Left colon (tissue), 2 donors: Measurements from ENCODE around the gene IFITM10. TPM values are rescaled to one million over a fixed set of nuclear protein-coding genes. Genes with fewer than 3 reads are reported as not detected.

Experiments
- ATAC-seq: fragments of 200-7000 bp; cut with Tn5 transposase; one replicate; pipeline ENCODE4 v1.9.1; 2020; ENCODE audit warnings: mild to moderate bottlenecking, moderate library complexity
- DNase-seq, 2 donors: peaks; one replicate each; pipeline ENCODE4 v3.0.0-alpha.2; 2020
- intact Hi-C, 2 donors: fragments of 100-400 bp; cut with DNase I in 1 of 2; cut with micrococcal nuclease in 1 of 2; formaldehyde crosslinking; loops; one replicate each; pipeline versions ENCODE4 v1.11.2 to v1.14.0; 2022; cut with DNase I, micrococcal nuclease
- total RNA-seq, 2 donors: library from RNA; stranded (reverse); fragmentation: NEBNext Ultra II Directional; extraction: Animal tissue kit (Norgen Biotek cat#: 25700); gene quantifications; one replicate each; pipeline ENCODE4 v1.2.1, GENCODE V29; 2021
- donor health status: DM: no; HTN: no; CAD: no.
- donor health status: DM: yes; HTN: yes; CAD: no.

The IFITM10 gene
- total RNA-seq, 2 donors from 2014 or later = 0.87 to 1.7 TPM

- DNase-seq (no peak), ATAC-seq (no peak)
- intact Hi-C loops = no loop called here
Observed at GRCh38 chr11:1755692-1756561, 5.5 kb upstream of the IFITM10 start.

DNA sequence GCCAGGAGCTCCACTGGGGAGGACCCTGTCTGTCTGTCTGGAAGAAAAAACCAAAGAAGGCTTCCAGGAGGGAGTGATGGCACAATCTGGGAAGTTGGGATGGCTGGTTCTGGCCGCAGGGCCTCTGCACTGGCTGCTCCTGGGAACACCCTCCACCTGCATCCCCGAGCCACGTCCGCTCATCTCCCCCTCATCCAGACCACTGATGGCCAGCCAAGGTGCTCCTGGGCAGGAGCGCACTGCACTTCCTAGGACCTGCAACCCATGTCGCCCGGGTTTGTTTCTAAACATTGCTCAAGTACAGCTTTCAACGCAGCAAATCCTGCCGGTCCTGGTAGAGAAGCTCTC is 4.9 kb upstream of the IFITM10 start:
- ATAC-seq (no peak), DNase-seq (no peak)
- intact Hi-C loops = no loop called here

- DNase-seq = no peak
- intact Hi-C loops = no loop called here
Observed at GRCh38 chr11:1754376-1755150, 4.2 kb upstream of the IFITM10 start.

GRCh38 chr11:1753929-1754305 is 3.5 kb upstream of the IFITM10 start:
- intact Hi-C loops = no loop called here
- DNase-seq (no peak), ATAC-seq (no peak)

More at GRCh38 chr11:1754376-1755150, 4.2 kb upstream of the IFITM10 start:
- no peak for ATAC-seq

- no peak for DNase-seq
- no peak for ATAC-seq
- intact Hi-C loops = no loop called here
Observed at GRCh38 chr11:1753229-1753928, 3.0 kb upstream of the IFITM10 start.

GRCh38 chr11:1752907-1753228 is 2.5 kb upstream of the IFITM10 start:
- intact Hi-C loops = no loop called here
- ATAC-seq = no peak
- DNase-seq = no peak

DNA sequence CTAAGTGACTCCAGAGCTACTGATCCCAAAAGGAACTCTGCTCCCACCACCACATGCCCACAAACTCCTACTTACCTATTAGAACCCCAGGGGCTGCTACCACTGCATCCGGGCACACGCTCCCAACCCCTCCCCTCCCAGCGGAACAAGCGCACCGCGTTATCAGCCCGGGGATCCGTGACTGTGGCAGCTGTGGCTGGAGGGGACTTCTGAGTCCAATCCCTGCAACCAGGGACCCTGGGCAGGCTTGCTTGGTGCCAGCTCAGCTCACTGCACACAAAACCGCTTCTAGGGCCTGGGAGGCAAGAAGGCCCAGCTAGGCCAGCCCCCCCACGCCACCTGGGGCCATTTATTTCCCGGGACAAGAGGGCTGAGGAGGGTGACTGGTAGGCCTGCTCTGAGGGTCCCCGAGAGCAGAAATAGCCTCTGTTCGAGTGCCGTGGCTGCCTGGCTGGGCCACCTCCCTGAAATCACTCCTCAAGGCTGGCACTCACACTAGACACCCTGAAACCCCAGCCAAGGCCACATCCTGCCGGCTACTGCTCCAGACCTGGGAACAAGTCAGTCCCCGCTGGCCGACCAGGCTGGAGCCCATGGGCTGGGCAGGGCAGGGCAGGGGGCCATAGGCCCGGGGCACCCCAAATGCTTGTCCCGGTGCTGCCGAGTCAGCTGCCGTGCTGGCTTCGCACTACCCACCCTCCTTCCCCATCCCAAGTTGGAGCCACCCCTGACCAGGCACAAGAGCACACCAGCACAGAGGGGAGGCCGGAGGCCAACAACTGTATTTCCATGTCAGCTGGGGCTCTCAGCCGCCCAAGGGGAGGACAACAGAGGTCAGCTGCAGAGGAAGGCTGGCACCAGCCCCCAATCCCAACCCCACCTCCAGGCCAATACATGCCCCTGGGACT is 1.9 kb upstream of the IFITM10 start:
- intact Hi-C loops = no loop called here
- ATAC-seq (no peak), DNase-seq (no peak)

DNA sequence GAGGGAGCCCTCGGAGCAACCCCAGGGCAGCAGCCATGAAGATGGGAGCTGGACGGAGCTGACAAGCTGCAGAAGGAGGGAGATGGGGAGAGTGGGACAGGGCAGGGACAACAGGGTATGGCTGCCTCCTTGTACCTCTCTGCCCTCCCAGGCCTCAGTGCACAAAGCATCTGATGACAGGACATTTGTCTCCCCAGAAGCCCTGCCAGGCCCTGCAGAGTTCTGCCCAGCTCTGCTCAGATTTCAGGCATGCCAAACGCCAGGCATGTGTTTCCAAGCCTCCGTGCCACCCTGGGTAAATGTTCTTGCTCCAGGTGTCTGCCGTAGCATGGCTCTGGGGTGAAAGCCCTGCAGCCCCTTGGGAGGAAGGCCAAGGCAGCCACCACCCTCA is 1.1 kb upstream of the IFITM10 start:
- ATAC-seq (peak; percentile 6), DNase-seq (no peak)
- intact Hi-C loops = no loop called here

DNA sequence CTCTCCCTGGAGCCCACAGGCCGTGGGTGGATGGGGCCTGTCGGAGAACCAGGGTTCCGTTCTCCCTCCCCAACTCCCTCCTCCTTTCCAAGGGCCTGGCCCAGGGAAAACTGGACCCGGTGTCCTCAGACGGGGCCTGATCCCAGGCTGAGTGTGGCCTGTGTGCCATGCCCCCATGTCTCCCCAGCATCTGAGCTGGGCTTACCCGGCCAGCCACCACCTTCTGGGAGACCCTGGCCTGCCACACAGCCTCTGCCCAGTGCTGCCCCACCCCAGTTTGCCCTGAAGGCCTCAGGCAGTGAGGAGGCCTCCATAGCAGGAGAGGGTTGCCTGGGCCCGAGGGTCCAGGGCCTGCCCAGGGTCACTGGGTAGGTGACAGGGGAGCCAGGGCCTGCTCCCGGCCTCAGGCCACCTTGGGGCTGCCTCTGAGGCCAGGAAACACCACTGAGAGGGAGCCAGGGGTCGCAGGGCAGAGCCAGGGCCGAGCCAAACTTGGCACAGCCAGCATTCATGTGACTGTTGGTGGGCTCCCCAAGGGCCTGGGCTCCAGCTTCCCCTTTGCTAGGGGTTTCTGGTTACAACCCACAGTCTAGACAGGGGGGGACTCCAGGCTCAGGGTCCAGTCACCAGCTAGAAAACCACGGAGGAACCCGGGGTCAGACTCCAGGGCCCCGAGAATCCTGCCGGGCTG is 590 bp upstream of the IFITM10 start:
- intact Hi-C loops = no loop called here
- DNase-seq = no peak
- ATAC-seq = peak; percentile 23

DNA sequence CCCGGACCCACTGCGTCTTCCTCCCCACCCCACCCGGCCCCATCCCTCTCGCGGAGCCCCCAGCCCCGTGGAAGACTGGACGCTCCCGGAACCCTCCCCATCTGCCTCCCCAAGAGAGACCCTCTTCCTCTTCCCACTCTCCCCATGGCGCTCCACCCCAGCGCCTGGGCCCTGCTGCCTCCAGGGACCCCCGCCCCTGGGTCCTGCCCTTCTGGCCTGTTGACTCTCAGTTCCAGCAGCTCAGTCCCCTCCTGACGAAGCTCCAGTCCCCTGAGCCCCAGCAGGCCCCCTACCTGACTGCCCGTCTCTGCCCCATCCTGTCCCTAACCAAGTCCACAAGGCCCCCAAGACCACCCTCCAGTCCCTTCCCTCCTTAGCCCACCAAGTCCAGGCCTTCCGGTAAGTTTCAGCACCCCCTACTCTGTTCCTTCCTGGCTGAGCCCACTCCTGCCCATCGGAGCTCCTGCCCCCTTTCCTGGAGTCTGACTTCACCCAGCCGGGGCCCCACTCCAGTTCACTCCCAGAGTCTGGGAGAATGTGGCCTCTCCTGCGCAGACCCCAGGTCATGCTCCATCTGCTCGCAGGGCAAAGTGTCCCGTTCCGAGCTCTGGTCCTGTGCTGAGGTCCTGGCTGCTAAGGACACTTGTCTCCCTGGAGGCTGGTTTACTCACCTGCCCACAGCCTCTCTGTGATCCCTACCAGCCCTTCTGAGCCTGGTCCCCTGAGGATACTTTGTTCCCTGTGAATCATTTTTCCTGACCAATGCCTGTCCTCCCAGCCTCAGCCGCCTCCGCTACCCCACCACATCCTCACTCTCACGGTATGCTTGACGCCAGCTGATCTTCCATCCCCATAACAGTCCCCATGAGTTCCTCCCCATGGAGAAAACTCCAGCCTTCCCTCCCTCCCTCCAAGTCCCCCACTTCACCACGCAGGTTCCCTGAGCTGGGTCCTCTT is 722 bp downstream of the IFITM10 start:
- intact Hi-C loops = no loop called here
- peak; percentile 14 for ATAC-seq
- no peak for DNase-seq

DNA sequence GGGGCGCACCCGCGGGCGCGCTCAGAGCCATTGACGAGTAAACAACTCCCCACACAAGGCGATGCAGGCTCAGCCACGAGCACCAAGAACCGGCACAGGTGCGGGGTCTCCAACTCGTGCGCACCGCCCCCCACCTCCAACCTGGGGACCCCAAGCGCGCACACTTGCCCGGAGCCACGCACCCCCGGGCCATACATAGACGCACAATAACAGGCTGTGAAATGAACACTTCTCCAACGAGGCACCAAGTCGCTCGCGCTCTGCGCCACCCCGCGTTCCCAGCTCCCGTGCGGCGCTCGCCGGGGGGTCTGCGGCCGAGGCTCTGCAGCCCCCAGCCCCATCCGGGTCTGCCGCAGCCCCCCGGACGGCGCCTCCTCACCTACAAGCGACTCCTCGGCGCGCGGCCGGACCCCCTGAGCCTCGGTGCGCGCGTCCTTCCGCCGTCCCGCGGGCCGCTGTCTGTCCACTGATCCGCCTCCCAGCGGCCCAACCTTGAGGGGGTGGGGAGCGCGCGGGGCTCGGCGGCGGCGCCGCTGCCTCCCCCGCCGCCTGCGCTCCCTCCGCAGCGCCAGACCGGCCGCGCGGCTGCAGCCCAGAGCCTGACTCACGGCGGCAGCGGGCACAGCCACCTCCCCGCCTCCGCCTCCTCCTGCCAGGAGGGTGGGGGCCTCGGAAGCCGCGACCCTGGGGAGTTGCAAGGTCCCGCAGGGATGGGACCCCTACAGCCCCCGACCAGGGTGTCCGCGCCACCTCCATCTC is 1.6 kb downstream of the IFITM10 start:
- intact Hi-C loops = no loop called here
- ATAC-seq = no peak
- no peak for DNase-seq

- ATAC-seq (no peak), DNase-seq (no peak)
- intact Hi-C loops = no loop called here
Observed at GRCh38 chr11:1747753-1748635, 2.4 kb downstream of the IFITM10 start.

GRCh38 chr11:1746956-1747752 is 3.2 kb downstream of the IFITM10 start:
- ATAC-seq (no peak), DNase-seq (no peak)
- intact Hi-C loops = no loop called here

DNA sequence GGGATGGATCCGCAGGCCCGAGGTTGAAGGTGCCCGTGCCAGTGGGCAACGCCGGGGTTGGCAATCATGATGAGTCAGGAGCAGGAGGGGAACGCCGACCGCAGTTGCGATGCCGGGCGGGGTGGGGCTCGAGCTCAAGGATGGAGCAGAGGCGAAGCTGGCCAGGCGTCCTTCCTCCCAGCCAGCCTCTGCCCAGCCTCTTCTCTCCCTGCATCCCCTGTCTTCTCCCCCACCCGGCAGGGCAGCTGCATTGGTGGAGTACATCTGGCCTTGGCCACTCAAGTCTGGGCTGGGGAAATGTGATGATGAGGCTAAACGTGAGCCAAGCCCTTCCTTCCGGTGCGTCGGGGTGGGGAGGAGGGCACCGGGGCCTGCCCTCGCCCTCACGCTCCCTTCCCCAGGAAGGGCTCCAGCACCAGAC is 3.9 kb downstream of the IFITM10 start:
- intact Hi-C loops = no loop called here
- DNase-seq (peak in 1 of 2 donors; percentile 40), ATAC-seq (no peak)
